Endodermal cell (in vitro differentiated cells): ENCODE results near the gene SPECC1. TPM values are rescaled to one million over a fixed set of nuclear protein-coding genes. Genes with fewer than 3 reads are reported as not detected.

Experiments
- total RNA-seq, 2 donors: library from RNA; stranded (reverse); fragmentation: NEBNext Ultra II Directional in 1 of 2; extraction: Animal tissue kit (Norgen Biotek cat#: 25700) in 1 of 2; gene quantifications; 2 replicates in 1 of 2; 3 replicates in 1 of 2; pipeline ENCODE4 v1.2.1, GENCODE V29; 2021

Gene SPECC1
- total RNA-seq, 2 donors from 2014 or later = 48.7 to 60.6 TPM

Other genes starting within 250 kb of the SPECC1 start
- 10 to 100 TPM; 19.5 to 33.7 TPM for gene ULK2, start 141.4 kb upstream of the SPECC1 start, total RNA-seq
- gene AKAP10, start 31.5 kb upstream of the SPECC1 start, total RNA-seq = 10 to 100 TPM; 29.6 to 39.1 TPM